Activated T-helper 1 cell treated with anti-CD3 and anti-CD28 coated beads, Interleukin-12 subunit alpha, Interleukin-12 subunit beta, Interleukin-2, Interleukin-4 antibody, amounts not matched to agents 30 ng/mL and 10 ng/mL and 1 ng/mL, durations not matched to agents 14 hours and 24 hours and 36 hours (primary cell): ENCODE results near the gene LRRN3. TPM values are rescaled to one million over a fixed set of nuclear protein-coding genes. Genes with fewer than 3 reads are reported as not detected.

Source experiments
- DNase-seq: peaks from one replicate; pipeline ENCODE4 v3.0.0; 2021; ENCODE audit warnings: low spot score
- H3K27ac Mint-ChIP-seq: one replicate; pipeline ENCODE4 v1.8.0; 2021; ENCODE audit warnings: mild to moderate bottlenecking, mixed read lengths
- H3K27me3 Mint-ChIP-seq: one replicate; pipeline ENCODE4 v1.8.0; 2022; ENCODE audit warnings: mild to moderate bottlenecking, moderate library complexity, mixed read lengths; ENCODE audit not compliant: insufficient read depth
- H3K36me3 Mint-ChIP-seq: one replicate; pipeline ENCODE4 v1.8.0; 2021; ENCODE audit warnings: low read depth, mixed read lengths
- H3K4me1 Mint-ChIP-seq: one replicate; pipeline ENCODE4 v1.8.0; 2021; ENCODE audit warnings: low read depth, mixed read lengths
- H3K4me3 Mint-ChIP-seq: one replicate; pipeline ENCODE4 v1.8.0; 2021; ENCODE audit warnings: mild to moderate bottlenecking, moderate library complexity, mixed read lengths
- H3K9me3 Mint-ChIP-seq: one replicate; pipeline ENCODE4 v1.8.0; 2021; ENCODE audit warnings: mixed read lengths
- intact Hi-C: fragments of 100-400 bp; cut with micrococcal nuclease; formaldehyde crosslinking; loops from one replicate; pipeline ENCODE4 v1.15.1; 2024
- total RNA-seq: library from RNA; stranded (reverse); gene quantifications from 2 replicates; pipeline ENCODE4 v1.2.3, GENCODE V29; 2022

LRRN3 gene
- total RNA-seq, 1 donor from 2014 or later = 57.3 TPM

GRCh38 chr7:111159426-111159825, 68.5 kb downstream of the LRRN3 start:
- DNase-seq = no peak
- no peaks in the 10 kb centered on the region for H3K4me1 Mint-ChIP-seq
- intact Hi-C loops = loop anchor here (2.0 kb wide), 1 partner anchor 19 kb away; no protein-coding TSS in a partner anchor
- no peaks in the 10 kb centered on the region for H3K36me3 Mint-ChIP-seq
- peaks cover 2% of the 10 kb centered on the region for H3K27me3 Mint-ChIP-seq
- no peak overlapping the region for H3K27ac Mint-ChIP-seq
- peaks cover 3% of the 10 kb centered on the region for H3K9me3 Mint-ChIP-seq
- no peak overlapping the region for H3K4me3 Mint-ChIP-seq

GRCh38 chr7:111160297-111160696, 69.4 kb downstream of the LRRN3 start:
- intact Hi-C loops = no loop called here
- no peak overlapping the region for H3K27ac Mint-ChIP-seq
- H3K4me3 Mint-ChIP-seq = no peak overlapping the region

GRCh38 chr7:111162692-111163091, 71.8 kb downstream of the LRRN3 start:
- H3K27ac Mint-ChIP-seq = no peak overlapping the region
- intact Hi-C loops = no loop called here
- no peak for DNase-seq

More at GRCh38 chr7:111160297-111160696, 69.4 kb downstream of the LRRN3 start:
- Mint-ChIP-seq H3K36me3 (no peaks in the 10 kb centered on the region), H3K9me3 (peaks cover 3% of the 10 kb centered on the region), H3K27me3 (peaks cover 2% of the 10 kb centered on the region), H3K4me1 (no peaks in the 10 kb centered on the region)
- DNase-seq = no peak

GRCh38 chr7:111164442-111164841, 73.5 kb downstream of the LRRN3 start:
- intact Hi-C loops = no loop called here
- H3K9me3 Mint-ChIP-seq = no peaks in the 10 kb centered on the region
- peaks cover 2% of the 10 kb centered on the region for H3K27me3 Mint-ChIP-seq
- no peak overlapping the region for H3K4me3 Mint-ChIP-seq
- H3K36me3 Mint-ChIP-seq = no peaks in the 10 kb centered on the region
- DNase-seq = no peak
- no peak overlapping the region for H3K27ac Mint-ChIP-seq
- no peaks in the 10 kb centered on the region for H3K4me1 Mint-ChIP-seq

More at GRCh38 chr7:111162692-111163091, 71.8 kb downstream of the LRRN3 start:
- Mint-ChIP-seq H3K27me3 (peaks cover 2% of the 10 kb centered on the region), H3K36me3 (no peaks in the 10 kb centered on the region), H3K9me3 (no peaks in the 10 kb centered on the region), H3K4me1 (no peaks in the 10 kb centered on the region), H3K4me3 (no peak overlapping the region)

- no peak overlapping the region for H3K27ac Mint-ChIP-seq
- H3K4me3 Mint-ChIP-seq = no peak overlapping the region
- no peak for DNase-seq
- H3K9me3 Mint-ChIP-seq = no peaks in the 10 kb centered on the region
- H3K27me3 Mint-ChIP-seq = no peaks in the 10 kb centered on the region
- no peaks in the 10 kb centered on the region for H3K4me1 Mint-ChIP-seq
- intact Hi-C loops = no loop called here
- H3K36me3 Mint-ChIP-seq = no peaks in the 10 kb centered on the region
These were observed 77.3 kb downstream of the LRRN3 start for GRCh38 chr7:111168182-111168581.

GRCh38 chr7:111172564-111173257, 81.8 kb downstream of the LRRN3 start:
- no peaks in the 10 kb centered on the region for H3K9me3 Mint-ChIP-seq
- H3K27me3 Mint-ChIP-seq = no peaks in the 10 kb centered on the region
- no peak for DNase-seq
- no peak overlapping the region for H3K4me3 Mint-ChIP-seq
- H3K36me3 Mint-ChIP-seq = peaks cover 1% of the 10 kb centered on the region
- H3K4me1 Mint-ChIP-seq = peaks cover 11% of the 10 kb centered on the region
- H3K27ac Mint-ChIP-seq = no peak overlapping the region
- intact Hi-C loops = no loop called here

GRCh38 chr7:111173528-111173927, 82.6 kb downstream of the LRRN3 start:
- Mint-ChIP-seq H3K36me3 (peaks cover 1% of the 10 kb centered on the region), H3K27me3 (no peaks in the 10 kb centered on the region)
- intact Hi-C loops = no loop called here

GRCh38 chr7:111173990-111174389, 83.1 kb downstream of the LRRN3 start:
- Mint-ChIP-seq H3K9me3 (no peaks in the 10 kb centered on the region), H3K27ac (no peak overlapping the region), H3K4me3 (no peak overlapping the region), H3K27me3 (no peaks in the 10 kb centered on the region), H3K36me3 (peaks cover 1% of the 10 kb centered on the region), H3K4me1 (peaks cover 11% of the 10 kb centered on the region)
- intact Hi-C loops = no loop called here
- no peak for DNase-seq

More at GRCh38 chr7:111173528-111173927, 82.6 kb downstream of the LRRN3 start:
- no peak overlapping the region for H3K4me3 Mint-ChIP-seq
- no peak for DNase-seq
- H3K4me1 Mint-ChIP-seq = peaks cover 11% of the 10 kb centered on the region
- no peaks in the 10 kb centered on the region for H3K9me3 Mint-ChIP-seq
- no peak overlapping the region for H3K27ac Mint-ChIP-seq

GRCh38 chr7:111174510-111174909, 83.6 kb downstream of the LRRN3 start:
- Mint-ChIP-seq H3K4me3 (no peak overlapping the region), H3K36me3 (peaks cover 1% of the 10 kb centered on the region), H3K9me3 (no peaks in the 10 kb centered on the region), H3K4me1 (peaks cover 11% of the 10 kb centered on the region), H3K27ac (no peak overlapping the region), H3K27me3 (no peaks in the 10 kb centered on the region)
- intact Hi-C loops = no loop called here
- DNase-seq = no peak
